ENCODE results near the gene RPL7A. TPM values are rescaled to one million over a fixed set of nuclear protein-coding genes. Genes with fewer than 3 reads are reported as not detected.

The RPL7A gene
- total RNA-seq, 1 experiment from 2014 or later = 2,895 TPM

DNA sequence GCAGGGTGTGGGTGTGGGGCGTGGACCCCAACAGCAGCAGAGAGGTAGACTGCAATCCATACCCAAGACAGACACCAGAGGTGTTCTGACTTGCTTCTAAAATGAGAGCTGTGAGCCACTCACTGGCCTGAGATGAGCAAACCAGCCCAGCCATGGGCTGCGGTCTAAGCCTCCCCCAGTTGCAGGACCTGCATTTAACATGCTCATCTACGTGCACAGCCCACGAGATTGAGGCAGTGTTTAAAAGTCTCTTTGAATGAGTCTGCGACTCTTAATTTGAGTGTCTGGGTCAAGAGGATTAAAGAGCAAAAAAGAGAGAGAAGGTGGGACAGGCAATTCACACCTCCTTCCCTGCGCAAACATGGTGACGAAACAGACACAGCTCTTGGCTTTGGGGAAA lies 21.9 kb downstream of the RPL7A start:
- H3K4me3 Mint-ChIP-seq = no peak overlapping the region
- Histone ChIP-seq H3K18ac (ENCODE audit: insufficient read length, low read depth, low read length) (no peak overlapping the region), H3K23ac (ENCODE audit: insufficient read length, low read depth, low read length) (no peak overlapping the region), H2AFZ (ENCODE audit: low read length) (no peak overlapping the region), H4K8ac (replicated peaks; ENCODE audit: insufficient read length, low read depth, low read length) (no peak overlapping the region), H4K91ac (ENCODE audit: insufficient read length, low read depth, low read length) (no peak overlapping the region), H3K4me1 (ENCODE audit: insufficient read depth, low read length) (no peaks in the 10 kb centered on the region), H3K79me2 (ENCODE audit: insufficient read depth, low read length) (peaks cover 59% of the 10 kb centered on the region; the same call in 1 of the 2 replicates), H2AK5ac (ENCODE audit: insufficient read length, low read length) (no peak overlapping the region), H3K14ac (ENCODE audit: insufficient read depth, low read length) (no peak overlapping the region), H4K20me1 (ENCODE audit: control insufficient read depth, insufficient read depth, insufficient read length) (no peaks in the 10 kb centered on the region), H3K27ac (ENCODE audit: insufficient read length, low read depth, low read length) (no peak overlapping the region), H3K4ac (ENCODE audit: low read depth, low read length) (no peak overlapping the region), H2BK12ac (ENCODE audit: insufficient read length, low read depth, low read length) (no peak overlapping the region), H2BK15ac (ENCODE audit: low read depth, low read length) (no peak overlapping the region), H3K4me2 (ENCODE audit: insufficient read depth, insufficient read length, low read length) (no peak overlapping the region), H3K23me2 (ENCODE audit: insufficient read length, low read depth, low read length, poor library complexity, severe bottlenecking) (peaks cover 3% of the 10 kb centered on the region), H3K27me3 (ENCODE audit: insufficient read depth, low read length) (no peaks in the 10 kb centered on the region), H3K9me3 (ENCODE audit: control insufficient read depth, low read depth, low read length) (no peaks in the 10 kb centered on the region), H3K79me1 (ENCODE audit: insufficient read depth, low read depth, low read length, poor library complexity, severe bottlenecking) (peaks cover 34% of the 10 kb centered on the region), H4K5ac (ENCODE audit: insufficient read length, low read depth, low read length) (no peak overlapping the region), H2BK5ac (ENCODE audit: insufficient read length, low read length) (no peak overlapping the region), H2BK20ac (ENCODE audit: low read depth, low read length, poor library complexity, severe bottlenecking) (no peak overlapping the region), H3T11ph (ENCODE audit: low read length) (no peak overlapping the region), H2BK120ac (ENCODE audit: low read depth, low read length, poor library complexity, severe bottlenecking) (no peak overlapping the region), H3K56ac (ENCODE audit: insufficient read length, low read depth, low read length) (no peak overlapping the region), H3K9ac (ENCODE audit: extremely low read depth, insufficient read length, low read length) (no peak overlapping the region)
- no CpG with 5 or more reads among the region's 7 CpGs for WGBS (ENCODE audit: extremely low coverage, insufficient read length, low lambda C conversion rate)
- no peak overlapping the region; a peak in 1 of 7 replicates for H3K27ac Mint-ChIP-seq
- no peaks in the 10 kb centered on the region for H3K27me3 Mint-ChIP-seq (ENCODE audit: low read depth)
- peaks cover 27 to 78% (median 62%) of the 10 kb centered on the region in 3 experiments; a peak in 6 of 7 replicates for H3K36me3 Mint-ChIP-seq (ENCODE audit: insufficient read depth in 1 of 3, low read depth in 3 of 3)
- H3K9me3 Mint-ChIP-seq = no peaks in the 10 kb centered on the region
- peaks cover 9 to 11% of the 10 kb centered on the region in 2 experiments for H3K4me1 Mint-ChIP-seq
- TF ChIP-seq, protein P1, sequence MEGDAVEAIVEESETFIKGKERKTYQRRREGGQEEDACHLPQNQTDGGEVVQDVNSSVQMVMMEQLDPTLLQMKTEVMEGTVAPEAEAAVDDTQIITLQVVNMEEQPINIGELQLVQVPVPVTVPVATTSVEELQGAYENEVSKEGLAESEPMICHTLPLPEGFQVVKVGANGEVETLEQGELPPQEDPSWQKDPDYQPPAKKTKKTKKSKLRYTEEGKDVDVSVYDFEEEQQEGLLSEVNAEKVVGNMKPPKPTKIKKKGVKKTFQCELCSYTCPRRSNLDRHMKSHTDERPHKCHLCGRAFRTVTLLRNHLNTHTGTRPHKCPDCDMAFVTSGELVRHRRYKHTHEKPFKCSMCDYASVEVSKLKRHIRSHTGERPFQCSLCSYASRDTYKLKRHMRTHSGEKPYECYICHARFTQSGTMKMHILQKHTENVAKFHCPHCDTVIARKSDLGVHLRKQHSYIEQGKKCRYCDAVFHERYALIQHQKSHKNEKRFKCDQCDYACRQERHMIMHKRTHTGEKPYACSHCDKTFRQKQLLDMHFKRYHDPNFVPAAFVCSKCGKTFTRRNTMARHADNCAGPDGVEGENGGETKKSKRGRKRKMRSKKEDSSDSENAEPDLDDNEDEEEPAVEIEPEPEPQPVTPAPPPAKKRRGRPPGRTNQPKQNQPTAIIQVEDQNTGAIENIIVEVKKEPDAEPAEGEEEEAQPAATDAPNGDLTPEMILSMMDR (conservative IDR thresholded peaks at IDR 0.05) = no peak
- no peak for DNase-seq
